Stomach (tissue), 9 donors: Measurements from ENCODE around the gene MNT. TPM values are rescaled to one million over a fixed set of nuclear protein-coding genes. Genes with fewer than 3 reads are reported as not detected.

ENCODE experiments used
- DNase-seq, 2 donors: peaks; one replicate each; pipeline versions ENCODE4 v3.0.0 to v3.0.0-alpha.2; 2013 to 2019
- H3K27ac ChIP-seq, 5 donors: fragments of 200-600 bp in 4 of 5; sonication (generic) in 4 of 5; one replicate each; pipeline ENCODE4 v1.5.1; 2013 to 2019; ENCODE audit warnings: mild to moderate bottlenecking in 1 of 5, moderate library complexity in 1 of 5
- H3K27me3 ChIP-seq, 3 donors: fragments of 200-600 bp; sonication (generic); one replicate each; pipeline ENCODE4 v1.5.1; 2017 to 2019; ENCODE audit warnings: mixed run types in 1 of 3
- H3K36me3 ChIP-seq, 4 donors: fragments of 200-600 bp; sonication (generic); 1 replicate in 3 of 4; 2 replicates in 1 of 4; pipeline ENCODE4 v1.5.1; 2016 to 2019
- H3K4me1 ChIP-seq, 4 donors: fragments of 200-600 bp; sonication (generic); one replicate each; pipeline ENCODE4 v1.5.1; 2016 to 2019
- H3K4me3 ChIP-seq, 4 donors: fragments of 200-600 bp; sonication (generic) in 3 of 4; one replicate each; pipeline ENCODE4 v1.5.1; 2016 to 2019; ENCODE audit warnings: mild to moderate bottlenecking in 1 of 4
- H3K9me3 ChIP-seq, 4 donors: fragments of 200-600 bp; sonication (generic); one replicate each; pipeline ENCODE4 v1.5.1; 2016 to 2019
- CTCF ChIP-seq, 7 experiments: fragments of 450-650 bp in 4 of 7; fragments of 200-600 bp in 3 of 7; sonication (generic) in 3 of 7; IDR thresholded peaks; one replicate each; pipeline ENCODE4 v1.5.1; 2016 to 2019; ENCODE audit warnings: antibody characterized with exemption in 7 of 7, control low read depth in 2 of 7, mild to moderate bottlenecking in 1 of 7
- EP300 ChIP-seq: sonication (generic); formaldehyde crosslinking; IDR thresholded peaks from one replicate; pipeline ENCODE4 v1.6.1; 2017; ENCODE audit warnings: antibody characterized with exemption
- POLR2A ChIP-seq, 4 donors: fragments of 450-650 bp; IDR thresholded peaks; one replicate each; pipeline ENCODE4 v1.6.1; 2016; ENCODE audit warnings: antibody characterized with exemption in 4 of 4, control low read depth in 2 of 4, mild to moderate bottlenecking in 1 of 4, moderate library complexity in 1 of 4
- POLR2AphosphoS5 ChIP-seq, 3 donors: sonication (generic); formaldehyde crosslinking; IDR thresholded peaks; one replicate each; pipeline ENCODE4 v1.6.1; 2016; ENCODE audit warnings: antibody characterized with exemption in 3 of 3
- WGBS, 5 donors: extraction: QIAGEN DNeasy Blood & Tissue Kit in 3 of 5; methylation state at CpG; one replicate each; pipeline versions ENCODE4 v1.1.5 to v1.1.7; 2013 to 2018; 5-methylcytosine and 5-hydroxymethylcytosine counted together
- intact Hi-C: fragments of 100-400 bp; cut with DNase I; formaldehyde crosslinking; loops from one replicate; pipeline ENCODE4 v1.15.1; 2023; ENCODE audit warnings: low total_unique reads
- polyA plus RNA-seq, 3 donors: library from polyadenylated mRNA; stranded (reverse); fragments of 200-250 nt; gene quantifications; one replicate each; pipeline ENCODE4 v1.2.3, GENCODE V29; 2013
- total RNA-seq, 5 donors: library from RNA; depleted of rRNA; stranded (reverse); fragments of >200 nt; gene quantifications; one replicate each; pipeline versions ENCODE4 v1.1.0 to v1.2.3, GENCODE V29; 2014 to 2016
- donor health status: healthy with polysubstance abuse.
- donor health status: Bipolar disorder and iron deficiency.
- donor health status: healthy.

Gene MNT
- total and polyA plus RNA-seq, 8 donors: 3.5 to 55.8 (median 8.6) TPM

GRCh38 chr17:2390199-2390836, 10.5 kb downstream of the MNT start:
- intact Hi-C loops: no loop called here
- H3K9me3 ChIP-seq: no peaks in the 10 kb centered on the region
- peak in 1 of 2 donors; percentile 54 for DNase-seq
- no peaks in the 10 kb centered on the region for H3K27me3 ChIP-seq
- H3K27ac ChIP-seq: peak overlapping the region in 4 of 5 donors; percentile 98 to 100 (median 100)
- peaks cover 43 to 75% (median 66%) of the 10 kb centered on the region in 4 donors for H3K4me1 ChIP-seq
- 74 to 86% (median 83%) methylated on average over 12 of the region's 12 CpGs for WGBS, 5 donors
- peaks cover 25 to 38% (median 33%) of the 10 kb centered on the region in 4 donors for H3K36me3 ChIP-seq
- TF ChIP-seq POLR2A (IDR thresholded peaks at IDR 0.05): no peak
- no peak for TF ChIP-seq EP300
- no peak for TF ChIP-seq POLR2AphosphoS5 (IDR thresholded peaks at IDR 0.05)
- TF ChIP-seq CTCF (IDR thresholded peaks at IDR 0.05): no peak
- H3K4me3 ChIP-seq: no peak overlapping the region

GRCh38 chr17:2388683-2389055, 12.2 kb downstream of the MNT start:
- TF ChIP-seq EP300 (no peak), POLR2AphosphoS5 (IDR thresholded peaks at IDR 0.05) (no peak), CTCF (IDR thresholded peaks at IDR 0.05) (no peak), POLR2A (IDR thresholded peaks at IDR 0.05) (no peak)
- 82 to 93% (median 90%) methylated on average over 15 of the region's 15 CpGs for WGBS, 5 donors
- Histone ChIP-seq H3K4me3 (no peak overlapping the region), H3K9me3 (no peaks in the 10 kb centered on the region), H3K27ac (peak overlapping the region in 1 of 5 donors; percentile 99), H3K36me3 (peaks cover 29 to 43% (median 39%) of the 10 kb centered on the region in 4 donors), H3K27me3 (no peaks in the 10 kb centered on the region), H3K4me1 (peaks cover 30 to 73% (median 59%) of the 10 kb centered on the region in 4 donors)
- DNase-seq: no peak
- intact Hi-C loops: no loop called here

- Histone ChIP-seq H3K9me3 (no peaks in the 10 kb centered on the region), H3K4me3 (no peak overlapping the region), H3K27me3 (no peaks in the 10 kb centered on the region), H3K27ac (no peak overlapping the region), H3K4me1 (peaks cover 32 to 78% (median 62%) of the 10 kb centered on the region in 4 donors), H3K36me3 (peaks cover 29 to 43% (median 40%) of the 10 kb centered on the region in 4 donors)
- intact Hi-C loops: no loop called here
- no peak for DNase-seq
- TF ChIP-seq POLR2A (IDR thresholded peaks at IDR 0.05) (no peak), EP300 (no peak), POLR2AphosphoS5 (IDR thresholded peaks at IDR 0.05) (no peak), CTCF (IDR thresholded peaks at IDR 0.05) (no peak)
- whole genome bisulfite sequencing, 5 donors: 84 to 93% (median 88%) methylated on average over 18 to 21 of the region's 21 CpGs
Observed at GRCh38 chr17:2388020-2388682, 12.7 kb downstream of the MNT start.

GRCh38 chr17:2387086-2388019, 13.5 kb downstream of the MNT start:
- Histone ChIP-seq H3K9me3 (no peaks in the 10 kb centered on the region), H3K27me3 (no peaks in the 10 kb centered on the region), H3K27ac (peak overlapping the region in 1 of 5 donors; percentile 55), H3K36me3 (peaks cover 29 to 43% (median 40%) of the 10 kb centered on the region in 4 donors), H3K4me1 (peaks cover 39 to 85% (median 64%) of the 10 kb centered on the region in 4 donors), H3K4me3 (no peak overlapping the region)
- TF ChIP-seq POLR2A (IDR thresholded peaks at IDR 0.05): no peak
- intact Hi-C loops: no loop called here
- 89 to 92% (median 91%) methylated on average over 28 to 41 of the region's 41 CpGs for WGBS, 5 donors
- DNase-seq: no peak
